ENCODE measurements around the gene METTL18.

The METTL18 gene

GRCh38 chr1:169784102-169784501 is 10.6 kb downstream of the METTL18 start:
- no peak for DNase-seq

GRCh38 chr1:169782596-169782995 is 12.1 kb downstream of the METTL18 start:
- no peak for DNase-seq

GRCh38 chr1:169779970-169780369 is 14.7 kb downstream of the METTL18 start:
- no peak for DNase-seq

GRCh38 chr1:169779150-169779549 is 15.6 kb downstream of the METTL18 start:
- DNase-seq: no peak

- no peak for DNase-seq
These were observed 18.3 kb downstream of the METTL18 start for GRCh38 chr1:169776440-169776839.

- no peak for DNase-seq
These were observed 26.5 kb downstream of the METTL18 start for GRCh38 chr1:169768161-169768560.

GRCh38 chr1:169765580-169766331 is 29.0 kb downstream of the METTL18 start:
- DNase-seq: no peak

GRCh38 chr1:169764919-169765318 is 29.8 kb downstream of the METTL18 start:
- no peak for DNase-seq

GRCh38 chr1:169762699-169763098 is 32.0 kb downstream of the METTL18 start:
- DNase-seq: no peak

- no peak for DNase-seq
These were observed 35.7 kb downstream of the METTL18 start for GRCh38 chr1:169759038-169759437.

GRCh38 chr1:169753549-169753948 is 41.2 kb downstream of the METTL18 start:
- DNase-seq: no peak

GRCh38 chr1:169750041-169750440 is 44.7 kb downstream of the METTL18 start:
- DNase-seq: no peak

- no peak for DNase-seq
These were observed 48.2 kb downstream of the METTL18 start for GRCh38 chr1:169746550-169746949.

- no peak for DNase-seq
These were observed 49.5 kb downstream of the METTL18 start for GRCh38 chr1:169745015-169745861.

Data from CD4-positive, alpha-beta T cell treated with Interleukin-15 for 1 hour (primary cell).